GM12873 (cell line): ENCODE data around the gene ARMH4.

Experiments
- TF ChIP-seq, protein P1 (sequence below): IDR thresholded peaks from 2 replicates; pipeline ENCODE4 v1.5.1; 2012; ENCODE audit warnings: low read depth, mild to moderate bottlenecking, moderate library complexity, low read length, control low read depth; ENCODE audit not compliant: insufficient read depth; ENCODE audit errors: missing control alignments

Gene ARMH4

DNA sequence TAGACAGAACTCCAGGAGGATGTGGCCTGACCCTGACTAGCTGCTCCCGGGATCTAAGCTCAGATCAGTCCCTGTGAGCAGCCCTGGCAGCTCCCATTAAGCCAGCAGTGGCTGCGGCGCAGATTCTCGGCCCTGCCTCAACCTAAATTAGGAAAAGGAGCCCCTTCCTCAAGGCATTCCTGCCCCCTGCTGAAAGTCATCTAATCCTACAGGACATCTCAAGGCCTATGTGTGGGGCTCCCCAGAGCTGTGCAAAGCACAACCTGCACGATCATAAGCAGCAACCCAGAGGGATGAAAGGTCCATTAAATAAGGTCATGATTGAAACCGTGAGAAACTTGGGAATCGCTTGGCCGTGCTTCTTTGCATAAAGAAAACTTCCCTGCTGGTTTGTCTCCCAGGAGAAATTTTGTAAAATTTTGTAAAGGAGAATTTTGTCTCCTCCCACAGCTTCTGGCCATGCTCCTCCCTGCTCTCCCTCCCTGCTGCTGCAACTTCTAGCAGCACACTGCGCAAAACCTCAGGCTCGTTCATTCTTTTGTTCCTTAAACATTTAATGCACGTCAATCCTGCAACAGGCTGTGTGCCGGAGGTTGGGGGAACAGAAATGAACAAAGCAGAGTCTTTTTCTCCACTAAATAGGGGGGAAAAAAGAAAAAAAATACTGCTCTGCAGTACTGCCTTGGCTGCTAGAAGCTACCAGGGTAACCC is 189.5 kb downstream of the ARMH4 start:
- TF ChIP-seq, protein P1, sequence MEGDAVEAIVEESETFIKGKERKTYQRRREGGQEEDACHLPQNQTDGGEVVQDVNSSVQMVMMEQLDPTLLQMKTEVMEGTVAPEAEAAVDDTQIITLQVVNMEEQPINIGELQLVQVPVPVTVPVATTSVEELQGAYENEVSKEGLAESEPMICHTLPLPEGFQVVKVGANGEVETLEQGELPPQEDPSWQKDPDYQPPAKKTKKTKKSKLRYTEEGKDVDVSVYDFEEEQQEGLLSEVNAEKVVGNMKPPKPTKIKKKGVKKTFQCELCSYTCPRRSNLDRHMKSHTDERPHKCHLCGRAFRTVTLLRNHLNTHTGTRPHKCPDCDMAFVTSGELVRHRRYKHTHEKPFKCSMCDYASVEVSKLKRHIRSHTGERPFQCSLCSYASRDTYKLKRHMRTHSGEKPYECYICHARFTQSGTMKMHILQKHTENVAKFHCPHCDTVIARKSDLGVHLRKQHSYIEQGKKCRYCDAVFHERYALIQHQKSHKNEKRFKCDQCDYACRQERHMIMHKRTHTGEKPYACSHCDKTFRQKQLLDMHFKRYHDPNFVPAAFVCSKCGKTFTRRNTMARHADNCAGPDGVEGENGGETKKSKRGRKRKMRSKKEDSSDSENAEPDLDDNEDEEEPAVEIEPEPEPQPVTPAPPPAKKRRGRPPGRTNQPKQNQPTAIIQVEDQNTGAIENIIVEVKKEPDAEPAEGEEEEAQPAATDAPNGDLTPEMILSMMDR, result no peak

DNA sequence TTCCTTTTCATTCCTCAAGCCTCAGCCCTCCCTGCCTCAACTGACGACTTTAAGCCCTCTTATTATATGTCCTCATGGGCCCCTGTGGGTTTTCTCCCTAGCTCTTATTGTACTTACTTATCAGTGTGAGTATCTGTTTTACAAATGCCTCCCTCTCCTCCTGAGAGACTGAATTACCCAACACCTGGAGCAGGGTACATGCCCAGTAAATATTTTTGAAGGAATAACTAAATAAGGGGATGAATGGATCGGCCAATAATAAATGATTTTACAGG is 190.3 kb downstream of the ARMH4 start:
- TF ChIP-seq, protein P1, result no peak

DNA sequence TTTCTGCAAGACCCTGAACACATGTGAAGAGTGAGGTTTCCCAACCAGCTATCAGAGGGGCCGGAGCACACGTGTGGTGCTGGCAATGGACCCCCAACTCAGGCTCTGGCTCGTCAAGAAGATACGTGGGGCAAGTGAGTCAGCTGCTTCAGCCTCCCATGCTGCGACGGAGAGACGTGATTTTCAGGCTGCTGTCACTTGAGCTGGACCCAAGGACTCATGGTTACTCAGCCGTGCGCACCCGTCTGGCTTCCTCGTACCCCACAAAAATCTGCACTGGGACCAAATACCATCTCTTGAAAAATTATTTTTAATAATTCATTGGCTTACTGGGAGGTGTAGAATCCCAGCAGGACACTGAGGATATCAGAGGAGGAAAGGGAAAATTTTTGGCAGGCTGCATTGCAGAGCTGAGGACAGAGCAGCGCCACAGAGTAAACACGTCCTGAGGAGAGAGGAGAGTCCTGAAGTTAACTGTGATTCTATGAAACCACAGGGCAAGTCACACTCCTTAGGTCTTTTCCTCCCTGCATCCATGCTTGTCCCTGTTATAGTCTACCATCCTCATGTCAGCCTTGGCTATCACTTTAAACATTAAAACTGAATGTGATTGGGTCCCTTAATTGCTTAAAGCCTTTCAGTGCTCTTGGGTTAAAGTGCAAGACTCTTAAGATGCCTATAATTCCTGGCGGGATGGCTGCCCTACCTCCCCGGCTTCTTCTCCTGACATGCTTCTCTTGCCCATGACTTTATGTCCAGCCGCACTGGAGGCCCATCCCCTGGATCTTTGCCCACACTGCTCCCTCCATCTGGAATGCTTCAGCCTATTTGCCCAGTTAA is 190.8 kb downstream of the ARMH4 start:
- TF ChIP-seq, protein P1, result no peak

DNA sequence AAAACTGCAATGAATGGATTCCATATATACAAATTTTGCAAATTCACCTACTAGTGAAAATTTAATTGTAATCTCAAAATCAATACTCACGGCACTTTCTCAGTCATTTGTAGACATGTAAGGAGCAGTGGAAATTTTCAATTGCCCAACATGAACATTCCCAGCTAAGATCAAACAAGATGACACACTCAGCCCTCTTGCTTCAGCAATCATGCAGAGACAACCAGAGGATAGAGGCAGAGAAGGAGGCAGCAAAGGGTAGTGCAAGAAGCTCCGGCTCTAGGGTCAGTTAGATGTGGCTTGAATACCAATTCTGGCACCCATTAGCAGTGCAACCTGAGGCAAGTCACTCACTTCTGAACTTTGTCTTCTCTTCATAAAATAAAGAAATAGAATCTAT is 194.6 kb downstream of the ARMH4 start:
- TF ChIP-seq, protein P1, result no peak
